ENCODE measurements around the gene MRPL12.

The MRPL12 gene

DNA sequence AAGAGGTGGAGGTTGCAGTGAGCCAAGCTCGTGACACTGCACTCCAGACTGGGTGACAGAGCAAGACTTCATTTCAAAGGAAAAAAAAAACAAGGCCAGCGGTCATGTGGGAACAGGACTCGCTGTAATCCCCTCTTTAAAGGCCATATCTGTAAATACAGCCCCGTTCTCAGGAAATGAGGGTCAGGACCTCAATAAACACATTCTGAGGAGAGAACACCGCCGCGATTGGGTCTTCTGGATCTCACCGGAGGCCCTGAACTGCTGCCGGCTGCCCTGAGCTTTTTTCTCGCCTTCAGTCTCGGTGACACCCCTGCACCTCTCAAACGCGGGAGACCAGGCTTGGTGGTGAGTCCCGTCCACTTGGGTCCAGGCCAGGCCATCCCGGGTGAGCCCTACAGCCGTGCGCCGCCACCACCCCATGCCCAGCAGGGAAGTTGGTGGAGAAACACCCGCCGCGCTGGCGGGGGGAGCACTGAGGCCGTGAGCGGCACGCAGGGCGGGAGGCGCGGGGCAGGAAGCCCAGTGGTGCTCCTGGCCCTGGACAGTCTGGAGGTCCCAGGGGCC, 37.3 kb downstream of the MRPL12 start:
- no peak for DNase-seq (ENCODE audit: low read depth in 2 of 2)

- no peak for DNase-seq (ENCODE audit: low read depth in 2 of 2)
These were observed 38.0 kb downstream of the MRPL12 start for GRCh38 chr17:81741049-81741593.

- DNase-seq (ENCODE audit: low read depth in 2 of 2), result no peak
These were observed 38.7 kb downstream of the MRPL12 start for GRCh38 chr17:81741594-81742452.
